DOHH2 (cell line): ENCODE measurements around the gene SLC66A1.

ENCODE experiments used
- H3F3A ChIP-seq: fragments of 200-600 bp; sonication (generic), shearing (Covaris generic); 2 replicates; pipeline ENCODE4 v1.6.0; 2016; ENCODE audit warnings: antibody characterized with exemption, mild to moderate bottlenecking; ENCODE audit not compliant: control insufficient read depth, insufficient read depth
- H3K27ac ChIP-seq: fragments of 200-600 bp; sonication (generic); 2 replicates; pipeline ENCODE4 v1.5.1; 2014; ENCODE audit warnings: low read depth, mild to moderate bottlenecking, low read length, moderate library complexity
- H3K27me3 ChIP-seq: fragments of 200-600 bp; sonication (generic); 2 replicates; pipeline ENCODE4 v1.6.1; 2014; ENCODE audit warnings: mild to moderate bottlenecking, low read length, mixed read lengths; ENCODE audit not compliant: control insufficient read depth
- H3K36me3 ChIP-seq: fragments of 200-600 bp; sonication (generic); 2 replicates; pipeline ENCODE4 v1.6.1; 2014; ENCODE audit warnings: mild to moderate bottlenecking, low read length, moderate library complexity, mixed read lengths; ENCODE audit not compliant: control insufficient read depth
- H3K4me1 ChIP-seq: fragments of 200-600 bp; sonication (generic); 2 replicates; pipeline ENCODE4 v1.6.1; 2014; ENCODE audit warnings: mild to moderate bottlenecking, low read length, mixed read lengths; ENCODE audit not compliant: control insufficient read depth
- H3K4me2 ChIP-seq: fragments of 200-600 bp; sonication (generic); 2 replicates; pipeline ENCODE4 v1.6.0; 2014; ENCODE audit warnings: mild to moderate bottlenecking, low read length, moderate library complexity
- H3K4me3 ChIP-seq: fragments of 200-600 bp; sonication (generic); 2 replicates; pipeline ENCODE4 v1.5.1; 2014; ENCODE audit warnings: mild to moderate bottlenecking, low read length, mixed read lengths
- H3K79me2 ChIP-seq: fragments of 200-600 bp; sonication (generic); 2 replicates; pipeline ENCODE4 v1.6.1; 2014; ENCODE audit warnings: mild to moderate bottlenecking, low read length, mixed read lengths; ENCODE audit not compliant: control insufficient read depth
- H3K9me2 ChIP-seq: fragments of 200-600 bp; sonication (generic); replicated peaks from 2 replicates; pipeline ENCODE4 v1.6.1; 2014; ENCODE audit warnings: mild to moderate bottlenecking, low read length, mixed read lengths; ENCODE audit not compliant: control insufficient read depth
- H3K9me3 ChIP-seq: fragments of 200-600 bp; sonication (generic); 2 replicates; pipeline ENCODE4 v1.6.1; 2014; ENCODE audit warnings: antibody characterized with exemption, low read length, mixed read lengths; ENCODE audit not compliant: control insufficient read depth, insufficient read depth
- H4K20me1 ChIP-seq: fragments of 200-600 bp; sonication (generic); 2 replicates; pipeline ENCODE4 v1.6.0; 2014; ENCODE audit warnings: low read depth, mild to moderate bottlenecking, antibody characterized with exemption, low read length, moderate library complexity; ENCODE audit not compliant: control insufficient read depth, insufficient read depth
- CTCF ChIP-seq: fragments of 200-600 bp; sonication (generic); IDR thresholded peaks from one replicate; pipeline ENCODE4 v1.5.1; 2014; ENCODE audit warnings: antibody characterized with exemption, mild to moderate bottlenecking, low read depth, low read length; ENCODE audit not compliant: poor library complexity, severe bottlenecking
- EZH2phosphoT487 ChIP-seq: fragments of 200-600 bp; sonication (generic); IDR thresholded peaks from 2 replicates; pipeline ENCODE4 v1.6.1; 2017; ENCODE audit warnings: borderline replicate concordance, mild to moderate bottlenecking, antibody characterized with exemption, low read length, moderate library complexity, mixed read lengths

Gene SLC66A1

DNA sequence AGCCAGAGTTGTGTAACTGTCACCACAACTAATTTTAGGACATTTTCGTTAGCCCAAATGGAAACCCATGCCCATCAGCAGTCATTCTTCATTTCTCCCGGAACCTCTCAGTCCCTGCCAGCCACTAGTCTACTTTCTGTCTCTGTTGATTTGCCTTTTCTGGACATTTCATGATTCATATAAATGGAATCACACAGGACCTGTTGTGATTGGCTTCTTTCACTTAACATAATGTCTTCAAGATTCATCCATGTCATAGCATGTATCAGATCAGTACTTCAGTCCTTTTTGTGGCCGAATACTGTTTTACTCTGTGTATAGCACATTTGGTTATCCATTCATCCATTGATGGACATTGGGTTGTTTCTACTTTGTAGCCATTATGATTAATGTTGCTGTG, 7.1 kb downstream of the SLC66A1 start:
- Histone ChIP-seq H3K79me2 (peaks cover 2% of the 10 kb centered on the region; the same call in 1 of the 2 replicates), H4K20me1 (no peaks in the 10 kb centered on the region), H3K36me3 (peaks cover 8% of the 10 kb centered on the region), H3K4me2 (no peak overlapping the region), H3K9me3 (no peaks in the 10 kb centered on the region), H3K27ac (no peak overlapping the region), H3K9me2 (no peaks in the 10 kb centered on the region), H3K27me3 (no peaks in the 10 kb centered on the region), H3F3A (peaks cover 15% of the 10 kb centered on the region), H3K4me1 (peaks cover 34% of the 10 kb centered on the region), H3K4me3 (no peak overlapping the region)
- TF ChIP-seq EZH2phosphoT487, result no peak
- TF ChIP-seq CTCF, result no peak

DNA sequence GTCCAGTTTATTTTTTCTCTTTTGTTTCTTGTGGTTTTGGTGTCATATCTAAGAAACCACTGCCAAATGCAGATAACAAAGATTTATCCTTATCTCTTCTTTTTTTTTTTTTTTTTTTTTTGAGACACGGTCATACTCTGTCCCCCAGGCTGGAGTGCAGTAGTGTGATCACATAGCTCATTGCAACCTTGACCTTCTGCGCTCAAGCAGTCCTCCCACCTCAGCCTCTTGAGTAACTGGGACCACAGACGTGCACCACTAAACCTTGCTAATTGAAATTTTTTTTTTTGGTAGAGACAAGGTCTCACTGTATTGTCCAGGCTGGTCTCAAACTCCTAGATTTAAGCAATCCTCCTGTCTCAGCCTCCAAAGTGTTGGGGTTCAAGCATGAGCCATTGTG, 8.9 kb downstream of the SLC66A1 start:
- H3K4me2 ChIP-seq, result no peak overlapping the region
- no peaks in the 10 kb centered on the region for H3K9me3 ChIP-seq
- H3K27ac ChIP-seq, result no peak overlapping the region
- no peak for TF ChIP-seq EZH2phosphoT487
- TF ChIP-seq CTCF, result no peak
- H3K4me3 ChIP-seq, result no peak overlapping the region
- H3K36me3 ChIP-seq, result peaks cover 8% of the 10 kb centered on the region
- no peaks in the 10 kb centered on the region for H3K9me2 ChIP-seq
- H3F3A ChIP-seq, result peaks cover 1% of the 10 kb centered on the region; the same call in 1 of the 2 replicates
- peaks cover 15% of the 10 kb centered on the region for H3K4me1 ChIP-seq
- H4K20me1 ChIP-seq, result no peaks in the 10 kb centered on the region
- peaks cover 2% of the 10 kb centered on the region; the same call in 1 of the 2 replicates for H3K79me2 ChIP-seq
- H3K27me3 ChIP-seq, result no peaks in the 10 kb centered on the region

DNA sequence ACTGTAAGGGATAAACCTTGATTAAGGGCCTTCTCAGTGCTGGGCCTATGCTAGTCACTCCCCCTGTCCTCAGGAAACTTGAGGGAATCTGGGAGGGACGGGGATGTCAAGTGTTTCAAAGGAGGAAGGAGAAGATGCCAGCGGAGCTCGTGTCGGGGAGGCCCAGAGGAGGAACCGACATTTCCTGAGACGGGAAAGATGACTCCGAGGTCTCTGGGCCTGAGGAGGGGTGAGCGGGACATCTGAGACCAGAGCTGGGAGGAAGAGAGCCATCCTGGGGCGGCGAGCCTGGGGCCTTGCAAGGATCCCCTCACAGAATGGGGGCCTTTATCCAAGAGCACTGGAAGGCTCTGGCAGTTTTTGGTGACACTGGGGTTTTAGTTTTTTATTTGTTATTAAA, 10.4 kb downstream of the SLC66A1 start:
- no peaks in the 10 kb centered on the region for H3F3A ChIP-seq
- no peak for TF ChIP-seq CTCF
- no peak for TF ChIP-seq EZH2phosphoT487
- no peaks in the 10 kb centered on the region for H4K20me1 ChIP-seq
- H3K79me2 ChIP-seq, result no peaks in the 10 kb centered on the region
- H3K9me3 ChIP-seq, result no peaks in the 10 kb centered on the region
- H3K27ac ChIP-seq, result no peak overlapping the region
- no peaks in the 10 kb centered on the region for H3K27me3 ChIP-seq
- H3K4me2 ChIP-seq, result no peak overlapping the region
- H3K9me2 ChIP-seq, result no peaks in the 10 kb centered on the region
- H3K4me1 ChIP-seq, result peaks cover under 1% of the 10 kb centered on the region
- no peak overlapping the region for H3K4me3 ChIP-seq
- peaks cover 8% of the 10 kb centered on the region for H3K36me3 ChIP-seq
